WERI-Rb-1 (cell line): ENCODE measurements around the gene DNAH11.

Source experiments
- DNase-seq: peaks from one replicate; pipeline ENCODE4 v3.0.0-alpha.2; 2020
- H3K27ac ChIP-seq: fragments of 250-450 bp; sonication (Bioruptor Pico); 2 replicates; pipeline ENCODE4 v1.5.1; 2020; ENCODE audit warnings: mild to moderate bottlenecking, moderate library complexity
- H3K27me3 ChIP-seq: fragments of 250-450 bp; sonication (Bioruptor Pico); 2 replicates; pipeline ENCODE4 v1.5.1; 2021; ENCODE audit warnings: mild to moderate bottlenecking, low read depth, moderate library complexity; ENCODE audit not compliant: insufficient read depth, severe bottlenecking
- H3K36me3 ChIP-seq: fragments of 250-450 bp; sonication (Bioruptor Pico); 2 replicates; pipeline ENCODE4 v1.5.1; 2020; ENCODE audit warnings: mild to moderate bottlenecking, moderate library complexity
- H3K4me3 ChIP-seq: 2 replicates; pipeline ENCODE4 v1.5.1; 2011; ENCODE audit warnings: low read depth, mild to moderate bottlenecking, control low read depth, low read length
- H3K9me3 ChIP-seq: fragments of 250-450 bp; sonication (Bioruptor Pico); 2 replicates; pipeline ENCODE4 v1.5.1; 2021; ENCODE audit warnings: mild to moderate bottlenecking, moderate library complexity; ENCODE audit not compliant: severe bottlenecking
- TF ChIP-seq, protein P1 (sequence below): IDR thresholded peaks from 2 replicates; pipeline ENCODE4 v1.5.1; 2011; ENCODE audit warnings: low read depth, mild to moderate bottlenecking, control low read depth, inconsistent platforms, low read length

DNAH11 gene

DNA sequence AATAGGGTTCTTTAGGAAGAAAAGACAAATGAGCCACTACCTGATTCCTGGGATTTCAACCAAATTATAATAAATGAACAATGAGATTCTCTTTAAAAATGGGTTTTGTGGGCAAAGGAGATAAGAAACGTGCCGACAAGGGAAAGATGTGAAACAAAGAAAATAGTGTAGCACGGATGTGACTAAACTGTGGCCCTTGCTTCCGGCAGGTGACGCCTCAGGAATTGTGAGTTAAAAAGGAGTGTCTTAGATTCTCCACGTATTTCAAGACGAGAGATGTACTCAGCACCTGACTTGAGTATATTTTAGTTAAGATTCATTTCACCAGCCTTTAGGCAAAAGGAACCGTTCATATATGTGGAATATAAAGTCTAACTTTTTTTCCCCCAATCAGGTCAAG lies 75.9 kb downstream of the DNAH11 start:
- Histone ChIP-seq H3K9me3 (peaks cover 5% of the 10 kb centered on the region), H3K27me3 (peaks cover 8% of the 10 kb centered on the region), H3K4me3 (no peak overlapping the region), H3K36me3 (no peaks in the 10 kb centered on the region), H3K27ac (no peak overlapping the region)
- TF ChIP-seq, protein P1, sequence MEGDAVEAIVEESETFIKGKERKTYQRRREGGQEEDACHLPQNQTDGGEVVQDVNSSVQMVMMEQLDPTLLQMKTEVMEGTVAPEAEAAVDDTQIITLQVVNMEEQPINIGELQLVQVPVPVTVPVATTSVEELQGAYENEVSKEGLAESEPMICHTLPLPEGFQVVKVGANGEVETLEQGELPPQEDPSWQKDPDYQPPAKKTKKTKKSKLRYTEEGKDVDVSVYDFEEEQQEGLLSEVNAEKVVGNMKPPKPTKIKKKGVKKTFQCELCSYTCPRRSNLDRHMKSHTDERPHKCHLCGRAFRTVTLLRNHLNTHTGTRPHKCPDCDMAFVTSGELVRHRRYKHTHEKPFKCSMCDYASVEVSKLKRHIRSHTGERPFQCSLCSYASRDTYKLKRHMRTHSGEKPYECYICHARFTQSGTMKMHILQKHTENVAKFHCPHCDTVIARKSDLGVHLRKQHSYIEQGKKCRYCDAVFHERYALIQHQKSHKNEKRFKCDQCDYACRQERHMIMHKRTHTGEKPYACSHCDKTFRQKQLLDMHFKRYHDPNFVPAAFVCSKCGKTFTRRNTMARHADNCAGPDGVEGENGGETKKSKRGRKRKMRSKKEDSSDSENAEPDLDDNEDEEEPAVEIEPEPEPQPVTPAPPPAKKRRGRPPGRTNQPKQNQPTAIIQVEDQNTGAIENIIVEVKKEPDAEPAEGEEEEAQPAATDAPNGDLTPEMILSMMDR, result no peak
- DNase-seq, result no peak

DNA sequence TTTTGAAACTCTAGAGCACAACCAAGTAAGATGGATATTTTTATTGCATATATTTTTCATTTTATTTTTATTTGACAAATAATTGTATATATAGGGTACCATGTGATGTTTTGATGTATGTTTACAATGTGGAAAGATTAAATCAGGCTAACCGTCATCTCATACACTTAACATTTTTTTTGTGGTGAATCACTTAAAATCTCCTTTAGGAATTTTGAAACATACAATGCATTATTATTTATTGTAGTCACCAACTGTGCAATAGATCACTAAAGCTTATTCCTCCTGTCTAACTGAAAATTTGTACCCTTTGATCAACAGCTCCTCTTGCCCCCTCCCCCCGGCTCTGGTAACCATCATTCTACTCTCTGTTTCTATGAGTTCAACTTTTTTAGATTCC lies 77.2 kb downstream of the DNAH11 start:
- Histone ChIP-seq H3K36me3 (no peaks in the 10 kb centered on the region), H3K27me3 (peaks cover 8% of the 10 kb centered on the region), H3K9me3 (peaks cover 5% of the 10 kb centered on the region), H3K27ac (no peak overlapping the region), H3K4me3 (no peak overlapping the region)
- TF ChIP-seq, protein P1, result no peak
- no peak for DNase-seq

DNA sequence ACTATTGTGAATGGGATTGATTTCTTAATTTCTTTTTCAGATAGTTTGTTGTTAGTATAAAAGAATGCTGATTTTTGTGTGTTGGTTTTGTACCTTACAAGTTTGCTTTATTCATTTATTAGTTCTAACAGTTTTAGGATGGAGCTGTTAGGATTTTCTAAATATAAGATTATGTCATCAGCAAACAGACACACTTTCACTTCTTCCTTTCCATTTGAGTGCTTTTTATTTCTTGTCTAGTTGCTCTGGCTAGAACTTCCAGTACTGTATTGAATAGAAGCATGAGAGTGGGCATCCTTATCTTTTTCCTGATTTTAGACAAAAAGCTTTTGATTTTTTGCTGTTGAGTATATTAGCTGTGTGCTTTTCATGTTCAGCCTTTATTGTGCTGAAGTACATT lies 81.5 kb downstream of the DNAH11 start:
- H3K9me3 ChIP-seq, result peaks cover 5% of the 10 kb centered on the region
- DNase-seq, result no peak
- H3K27me3 ChIP-seq, result peaks cover 3% of the 10 kb centered on the region
- H3K4me3 ChIP-seq, result no peak overlapping the region
- TF ChIP-seq, protein P1, result no peak
- H3K27ac ChIP-seq, result no peak overlapping the region
- H3K36me3 ChIP-seq, result no peaks in the 10 kb centered on the region

DNA sequence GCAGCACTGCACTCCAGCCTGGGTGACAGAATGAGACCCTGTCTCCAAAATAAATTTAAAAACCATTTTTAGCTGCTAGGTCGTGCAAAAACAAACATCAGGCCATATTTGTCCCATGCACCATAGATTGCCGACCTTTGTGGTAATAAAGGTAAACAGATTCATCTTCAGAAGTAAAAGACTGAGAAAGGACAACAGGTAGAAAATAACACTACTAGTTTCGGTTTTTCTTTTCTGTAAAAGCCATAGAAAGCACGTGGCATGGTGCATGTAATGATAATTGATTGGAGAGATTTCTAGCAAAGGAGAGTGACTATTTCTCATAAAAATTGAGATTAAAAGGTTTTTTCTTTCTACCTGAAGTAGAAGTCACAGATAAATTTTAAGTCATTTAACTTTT lies 93.9 kb downstream of the DNAH11 start:
- no peak for DNase-seq
- Histone ChIP-seq H3K27ac (no peak overlapping the region), H3K27me3 (peaks cover 29% of the 10 kb centered on the region), H3K36me3 (no peaks in the 10 kb centered on the region), H3K4me3 (no peak overlapping the region), H3K9me3 (no peaks in the 10 kb centered on the region)
- TF ChIP-seq, protein P1, result no peak

DNA sequence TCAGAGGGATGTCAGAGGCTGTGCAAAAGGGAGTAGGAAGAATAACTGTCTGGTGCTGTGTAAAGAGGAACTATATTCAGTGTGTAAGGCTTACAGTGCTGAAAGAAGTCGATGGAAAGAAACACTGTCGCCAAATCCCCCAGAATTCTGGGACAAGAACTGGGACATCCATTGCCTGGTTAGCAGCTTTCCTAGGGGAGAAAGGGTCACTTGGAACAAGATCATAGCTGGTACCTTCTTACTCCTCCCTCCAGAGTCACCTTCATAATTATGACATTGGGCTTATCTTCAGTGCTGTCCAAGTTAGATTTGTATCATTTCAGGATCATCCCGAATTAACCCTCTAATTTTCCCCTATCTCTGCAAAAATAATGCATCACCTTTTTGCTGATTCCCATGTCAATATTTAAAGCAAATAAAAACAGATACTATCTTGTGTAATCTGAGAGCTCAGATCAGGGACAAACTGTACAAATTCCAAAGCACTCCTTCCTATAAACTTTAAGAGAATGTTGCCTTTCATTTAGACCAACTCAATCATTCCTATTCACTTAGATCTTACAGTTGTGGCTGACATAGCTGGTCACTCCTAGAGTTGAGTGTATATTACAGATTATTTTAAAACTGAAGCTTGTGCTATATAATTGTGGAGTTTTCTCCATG lies 96.5 kb downstream of the DNAH11 start:
- TF ChIP-seq, protein P1, result no peak
- Histone ChIP-seq H3K36me3 (no peaks in the 10 kb centered on the region), H3K27ac (no peak overlapping the region), H3K27me3 (peaks cover 25% of the 10 kb centered on the region), H3K9me3 (no peaks in the 10 kb centered on the region), H3K4me3 (no peak overlapping the region)
- DNase-seq, result no peak

DNA sequence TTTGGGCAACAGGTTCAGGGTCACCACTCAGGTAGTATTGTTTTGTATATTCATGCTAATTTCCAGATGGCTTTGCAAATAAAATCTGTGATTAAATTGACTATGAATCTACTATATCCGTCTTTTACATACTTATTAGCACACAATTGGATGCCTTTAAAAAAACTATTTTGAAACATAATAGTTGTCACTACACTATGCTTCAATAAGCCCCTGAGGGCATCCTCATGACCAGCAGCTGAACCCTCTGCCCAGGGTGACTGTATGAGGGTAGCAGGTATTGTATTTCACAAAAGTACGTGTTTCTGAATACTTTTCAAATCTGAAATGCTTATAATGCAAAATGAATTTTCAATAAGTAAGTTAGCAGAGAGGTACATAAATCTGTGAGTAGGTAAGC lies 97.3 kb downstream of the DNAH11 start:
- TF ChIP-seq, protein P1, result no peak
- Histone ChIP-seq H3K9me3 (no peaks in the 10 kb centered on the region), H3K36me3 (no peaks in the 10 kb centered on the region), H3K27me3 (peaks cover 28% of the 10 kb centered on the region), H3K4me3 (no peak overlapping the region), H3K27ac (no peak overlapping the region)
- DNase-seq, result no peak
